ENCODE data around the gene MTA3.
"Not testable (repeated sequence)": the region's sequence is repeated elsewhere in the genome, so short reads cannot be mapped to it uniquely, and the experiment has no call there.

The MTA3 gene

DNA sequence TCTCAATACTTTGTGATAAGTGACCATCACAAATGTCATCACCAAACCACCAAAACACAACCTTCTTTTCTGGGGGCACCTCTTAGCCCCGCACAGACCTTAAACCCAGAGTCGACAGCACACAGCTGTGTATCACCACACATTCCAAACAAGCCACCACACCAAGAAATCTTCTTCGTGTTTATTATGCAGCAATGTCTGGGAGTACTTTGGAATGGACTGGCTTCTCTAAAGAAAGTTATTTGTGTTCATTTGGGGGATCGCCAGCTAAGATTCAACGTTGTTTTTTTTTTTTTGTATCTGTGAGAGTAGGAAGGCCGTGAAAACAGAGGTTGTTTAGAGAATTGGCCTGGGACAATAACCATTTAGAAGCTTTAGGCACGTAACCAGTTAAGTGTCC lies 1.1 kb upstream of the MTA3 start:
- DNase-seq (ENCODE audit: low read depth): no peak

DNA sequence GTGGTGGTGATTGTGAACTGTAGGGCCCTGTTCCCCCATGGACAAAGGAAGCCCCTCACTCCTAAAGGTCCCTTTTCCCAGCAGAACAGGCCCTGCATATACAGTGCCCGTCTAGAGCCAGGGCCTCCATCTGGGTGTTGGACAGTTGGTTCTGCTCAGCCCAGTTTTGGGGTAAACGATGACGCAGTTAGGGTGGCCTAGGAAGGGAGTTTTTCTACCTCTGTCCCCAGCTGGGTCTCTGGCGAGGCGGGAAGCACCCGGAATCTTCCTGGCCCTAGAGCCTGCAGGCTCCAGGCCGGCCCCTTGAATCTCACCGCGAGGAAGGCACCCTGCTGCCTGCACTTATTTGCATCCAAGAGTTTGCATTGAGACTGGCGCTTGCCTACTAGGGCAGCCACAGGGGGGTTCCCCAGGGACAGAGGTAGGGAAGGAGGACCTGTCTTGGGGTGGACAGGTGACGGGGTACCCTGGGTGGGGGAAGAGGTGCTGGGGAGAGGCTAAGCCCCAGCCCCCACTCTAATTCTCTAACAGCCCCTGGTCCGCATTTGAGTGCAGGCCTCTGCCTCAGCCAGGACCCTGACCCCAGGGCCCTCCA lies 529 bp upstream of the MTA3 start:
- DNase-seq (ENCODE audit: low read depth): no peak

DNA sequence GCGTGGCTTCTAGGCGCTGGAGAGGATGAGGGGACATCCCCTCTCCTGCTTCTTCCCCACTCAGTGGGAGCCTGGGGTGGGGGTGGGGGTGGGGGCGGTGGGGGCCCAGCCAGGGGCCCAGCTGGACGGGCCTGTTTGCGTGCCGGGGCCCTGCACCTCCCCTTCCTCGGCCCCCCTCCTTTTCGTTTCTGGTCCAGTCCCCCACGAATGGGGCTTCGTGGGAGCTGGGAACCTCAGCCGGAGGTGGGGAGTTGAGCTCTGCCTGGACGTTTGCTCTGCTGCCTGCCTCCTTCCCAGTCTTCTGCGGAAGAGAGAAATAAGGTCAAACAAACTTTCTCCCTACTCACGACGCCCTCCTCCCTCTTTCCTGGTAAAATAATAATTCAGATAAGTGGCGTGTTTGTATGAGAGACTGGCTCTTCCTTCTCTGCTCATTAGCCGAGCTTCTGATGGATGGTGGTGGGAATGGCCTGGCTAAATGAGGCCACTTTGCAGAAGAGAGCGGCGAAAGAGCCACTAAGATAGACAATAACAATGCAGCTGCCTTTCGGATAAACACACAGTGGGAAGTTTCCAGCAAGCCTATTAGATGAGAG lies 782 bp downstream of the MTA3 start:
- DNase-seq (ENCODE audit: low read depth): no peak

DNA sequence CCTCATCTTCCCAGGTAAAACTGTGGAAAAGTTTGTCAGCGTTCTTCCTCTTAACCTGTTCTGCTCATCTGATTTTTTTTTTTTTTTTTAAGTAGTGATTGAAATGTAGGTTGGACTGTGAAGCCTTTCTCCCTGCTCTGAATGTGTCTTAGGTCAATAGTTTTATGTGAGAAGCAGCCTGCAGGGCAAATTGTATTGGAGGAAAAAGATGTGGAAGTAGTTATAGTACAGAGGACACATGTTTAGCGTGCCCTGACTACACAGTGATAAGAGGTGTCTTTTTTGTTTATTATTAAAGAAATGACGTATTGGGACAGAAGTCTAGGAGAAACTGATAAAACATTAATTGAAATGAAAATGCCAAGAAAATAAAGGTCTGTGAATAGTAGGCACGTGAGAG lies 1.5 kb downstream of the MTA3 start:
- DNase-seq (ENCODE audit: low read depth): no peak

DNA sequence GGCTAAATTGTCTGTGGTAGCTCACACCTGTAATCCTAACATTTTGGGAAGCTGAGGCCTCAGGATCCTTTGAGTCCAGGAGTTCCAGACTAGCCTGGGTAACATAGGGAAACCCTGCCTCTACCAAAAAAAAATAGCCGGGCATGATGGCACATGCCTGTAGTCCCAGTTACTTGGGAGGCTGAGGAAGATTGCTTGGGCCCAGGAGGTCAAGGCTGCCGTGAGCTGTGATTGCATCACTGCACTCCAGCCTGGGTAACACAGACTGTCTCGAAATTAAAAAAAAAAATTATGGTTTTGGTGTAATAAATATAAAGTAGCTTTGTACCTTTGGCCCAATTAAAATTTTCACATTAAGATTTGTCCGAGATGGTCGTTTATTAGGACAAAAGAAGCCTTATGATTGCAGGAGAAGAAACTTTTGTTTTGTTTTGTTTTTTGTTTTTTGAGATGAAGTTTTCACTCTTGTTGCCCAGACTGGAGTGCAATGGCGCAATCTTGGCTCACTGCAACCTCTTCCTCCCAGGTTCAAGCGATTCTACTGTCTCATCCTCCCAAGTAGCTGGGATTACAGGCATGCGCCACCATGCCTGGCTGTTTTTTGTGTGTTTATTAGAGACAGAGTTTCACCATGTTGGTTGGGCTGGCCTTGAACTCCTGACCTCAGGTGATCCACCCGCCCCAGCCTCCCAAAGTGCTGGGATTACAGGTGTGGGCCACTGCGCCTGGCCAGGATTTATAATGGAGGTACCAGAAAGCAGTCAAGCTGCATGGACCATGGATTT lies 4.1 kb downstream of the MTA3 start:
- DNase-seq (ENCODE audit: low read depth): no peak

DNA sequence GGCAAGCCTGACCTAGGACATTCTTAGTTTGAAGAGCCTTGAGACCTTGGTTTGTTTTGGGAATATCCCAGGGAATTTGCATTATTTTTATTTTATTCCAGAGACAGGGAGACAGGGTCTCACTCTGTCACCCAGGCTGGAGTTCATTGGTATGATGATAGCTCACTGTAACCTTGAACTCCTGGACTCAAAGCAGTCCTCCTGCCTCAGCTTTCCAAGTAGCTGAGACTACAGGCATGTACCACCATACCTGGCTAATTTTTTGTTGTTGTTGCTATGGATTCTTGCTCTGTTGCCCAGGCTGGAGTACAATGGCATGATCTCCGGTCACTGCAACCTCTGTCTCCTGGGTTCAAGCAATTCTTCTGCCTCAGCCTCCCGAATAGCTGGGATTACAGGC lies 4.8 kb downstream of the MTA3 start:
- no peak for DNase-seq (ENCODE audit: low read depth)

DNA sequence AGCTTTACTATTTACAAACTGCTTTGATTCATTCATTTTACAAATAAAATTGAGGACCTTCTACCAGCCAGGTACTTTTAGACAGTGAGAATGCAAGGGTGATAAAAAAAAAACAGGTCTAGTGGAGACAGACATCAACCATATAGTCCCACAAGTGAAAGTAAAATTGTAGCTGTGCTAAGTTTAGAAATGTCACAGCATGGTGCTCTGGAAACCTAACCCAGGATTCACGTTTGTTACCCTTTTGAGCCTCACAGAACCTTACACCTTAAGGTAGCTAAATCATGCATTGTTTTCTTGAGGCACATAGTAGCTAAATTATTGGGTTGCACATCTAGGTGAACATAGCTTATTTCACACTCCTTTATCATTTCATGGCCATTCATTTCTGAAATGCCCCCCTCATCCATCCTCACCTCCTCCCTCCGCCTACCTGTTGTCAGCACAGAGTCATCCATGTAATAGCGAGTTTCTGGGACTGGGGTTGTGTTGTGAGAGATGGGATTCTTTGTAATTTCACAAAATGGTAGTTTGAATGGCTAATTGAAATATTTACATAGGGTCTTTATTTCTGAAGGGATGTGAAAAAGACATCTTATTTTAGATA lies 7.1 kb downstream of the MTA3 start:
- no peak for DNase-seq (ENCODE audit: low read depth)

DNA sequence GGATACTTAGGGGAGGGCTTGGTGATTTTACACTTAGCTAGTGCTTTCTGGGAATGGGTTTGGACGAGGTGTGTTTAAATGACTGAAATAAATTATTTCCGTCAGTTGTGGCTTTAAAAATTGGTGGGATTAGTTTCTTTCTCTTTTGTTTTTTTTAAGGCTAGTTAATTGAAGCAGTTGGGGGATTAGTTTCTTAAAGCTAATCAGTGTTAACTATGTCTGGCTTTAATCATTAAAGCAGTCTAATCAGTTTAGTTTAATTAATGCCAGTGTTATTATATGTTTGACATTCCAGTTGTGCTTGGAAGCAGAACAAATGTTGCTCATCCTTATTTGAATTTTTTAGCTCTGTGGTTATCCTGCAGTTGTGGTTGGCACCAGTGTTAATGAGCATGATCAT lies 10.2 kb downstream of the MTA3 start:
- DNase-seq (ENCODE audit: low read depth): no peak

DNA sequence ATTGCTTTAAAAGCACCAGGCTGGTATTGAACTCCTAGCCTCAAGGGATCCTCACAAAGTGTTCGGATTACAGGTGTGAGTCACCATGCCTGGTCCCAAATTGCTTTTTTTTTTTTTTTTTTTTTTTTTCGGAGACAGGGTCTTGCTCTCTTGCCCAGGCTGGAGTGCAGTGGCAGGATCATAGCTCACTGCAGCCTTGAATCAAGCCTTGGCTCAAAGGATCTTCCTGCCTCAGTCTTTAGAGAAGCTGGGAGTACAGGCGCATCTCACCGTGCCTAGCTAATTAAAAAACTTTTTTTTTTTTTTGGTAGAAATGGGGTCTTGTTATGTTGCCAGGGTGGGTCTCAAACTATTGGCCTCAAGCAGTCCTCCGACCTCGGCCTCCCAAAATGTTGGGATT lies 12.8 kb downstream of the MTA3 start:
- DNase-seq (ENCODE audit: low read depth): no peak

DNA sequence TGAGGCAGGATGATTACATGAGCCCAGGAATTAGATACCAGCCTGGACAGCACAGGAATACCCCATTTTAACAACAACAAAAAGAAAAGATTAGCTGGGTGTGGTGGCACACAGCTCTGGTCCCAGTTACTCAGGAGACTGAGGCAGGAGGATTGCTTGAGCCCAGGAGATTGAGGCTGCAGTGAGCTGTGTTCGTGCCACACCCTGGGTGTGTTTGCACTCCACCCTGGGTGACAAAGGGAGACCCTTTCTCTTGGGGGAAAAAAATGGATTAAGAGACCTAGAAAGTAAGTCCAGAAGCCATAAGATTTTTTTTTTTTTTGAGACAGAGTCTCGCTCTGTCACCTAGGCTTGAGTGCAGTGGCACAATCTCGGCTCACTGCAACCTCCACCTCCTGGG lies 16.2 kb downstream of the MTA3 start:
- not testable (repeated sequence) for DNase-seq (ENCODE audit: low read depth)

DNA sequence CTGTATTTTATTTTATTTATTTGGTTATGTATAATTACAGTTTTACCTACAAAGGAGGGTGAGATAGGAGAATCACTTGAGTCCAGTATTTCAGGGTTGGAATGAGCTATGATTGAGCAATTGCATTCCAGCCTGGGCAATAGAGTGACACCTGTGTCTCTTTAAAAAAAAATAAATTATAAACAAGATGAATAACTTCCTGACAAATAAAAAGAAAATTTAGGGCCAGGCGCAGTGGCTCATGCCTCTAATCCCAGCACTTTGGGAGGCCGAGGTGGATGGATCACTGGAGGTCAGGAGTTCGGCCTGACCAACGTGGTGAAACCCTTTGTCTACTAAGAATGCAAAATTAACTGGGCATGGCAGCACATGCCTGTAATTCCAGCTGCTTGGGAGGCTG lies 17.3 kb downstream of the MTA3 start:
- DNase-seq (ENCODE audit: low read depth): no peak

DNA sequence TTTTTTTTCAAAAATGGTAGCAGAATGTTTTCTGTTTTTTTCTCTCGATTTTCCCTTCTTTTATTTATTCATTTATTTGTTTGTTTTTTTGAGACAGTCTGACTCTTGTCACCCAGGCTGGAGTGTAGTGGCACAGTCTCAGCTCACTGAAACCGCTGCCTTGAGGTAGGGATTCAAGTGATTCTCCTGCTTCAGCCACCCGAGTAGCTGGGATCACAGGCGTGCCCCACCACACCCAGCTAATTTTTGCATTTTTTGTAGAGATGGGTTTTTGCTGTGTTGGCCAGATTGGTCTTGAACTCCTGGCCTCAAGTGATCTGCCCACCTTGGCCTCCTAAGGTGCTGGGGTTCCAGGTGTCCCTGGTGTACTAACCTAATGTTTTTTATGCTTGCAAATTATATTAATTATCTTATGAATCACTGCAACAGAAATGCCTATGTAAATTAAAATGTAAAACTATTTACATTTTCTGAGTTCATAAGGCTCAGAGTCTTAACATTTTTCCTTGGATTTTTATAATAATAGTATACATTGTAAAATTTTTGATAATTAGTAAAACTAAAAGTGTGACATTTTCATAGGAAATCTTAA lies 19.2 kb downstream of the MTA3 start:
- DNase-seq (ENCODE audit: low read depth): no peak

DNA sequence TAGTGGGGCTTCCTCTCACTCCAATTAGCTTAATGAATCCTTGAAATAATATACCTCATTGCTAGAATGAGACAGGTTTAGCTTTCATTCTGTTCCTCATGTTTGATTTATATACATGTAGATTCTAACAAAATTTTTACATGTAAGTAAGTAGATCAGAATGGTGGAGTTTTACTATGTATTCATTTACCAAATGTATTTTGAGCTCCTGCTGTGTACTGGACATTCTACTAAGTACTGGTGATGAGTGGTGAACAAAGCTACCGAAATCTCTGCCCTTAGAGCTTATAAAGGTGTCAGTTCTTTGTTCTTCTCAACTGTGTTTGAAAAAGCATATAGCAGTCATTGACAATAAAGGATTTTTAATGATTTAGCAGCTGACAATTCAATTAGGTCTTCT lies 19.7 kb downstream of the MTA3 start:
- no peak for DNase-seq (ENCODE audit: low read depth)

DNA sequence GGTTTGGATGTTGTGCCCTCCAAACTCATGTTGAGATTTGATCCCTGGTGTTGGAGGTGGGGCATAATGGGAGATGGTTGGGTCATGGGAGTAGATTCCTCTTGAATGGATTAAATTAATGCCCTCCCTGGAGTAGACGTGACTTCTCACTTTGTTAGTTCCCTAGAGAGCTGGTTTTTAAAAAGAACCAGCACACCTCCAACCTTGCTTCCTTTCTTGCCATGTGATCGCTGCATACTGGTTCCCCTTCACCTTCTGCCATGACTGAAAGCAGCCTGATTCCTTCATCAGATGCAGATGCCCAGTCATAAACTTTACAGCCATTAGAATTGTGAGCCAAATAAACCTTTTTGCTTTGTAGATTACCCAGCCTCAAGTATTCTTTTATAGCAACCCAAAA lies 21.7 kb downstream of the MTA3 start:
- DNase-seq (ENCODE audit: low read depth): no peak

DNA sequence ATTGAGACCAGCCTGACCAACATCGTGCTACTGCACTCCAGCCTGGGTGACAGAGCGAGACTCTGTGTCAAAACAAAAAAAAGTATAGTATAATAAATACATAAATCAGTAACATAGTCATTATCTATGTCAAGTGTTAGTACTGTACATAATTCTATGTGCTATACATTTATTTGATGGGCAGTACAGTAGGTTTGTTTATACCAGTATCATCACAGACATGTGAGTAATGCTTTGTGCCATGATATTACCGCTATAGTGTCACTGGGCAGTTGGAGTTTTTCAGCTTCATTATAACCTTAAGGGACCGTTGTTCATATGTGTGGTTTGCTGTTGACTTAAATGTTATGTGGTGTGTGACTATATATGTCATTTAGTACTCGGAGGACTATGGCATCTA lies 24.9 kb downstream of the MTA3 start:
- no peak for DNase-seq (ENCODE audit: low read depth)

DNA sequence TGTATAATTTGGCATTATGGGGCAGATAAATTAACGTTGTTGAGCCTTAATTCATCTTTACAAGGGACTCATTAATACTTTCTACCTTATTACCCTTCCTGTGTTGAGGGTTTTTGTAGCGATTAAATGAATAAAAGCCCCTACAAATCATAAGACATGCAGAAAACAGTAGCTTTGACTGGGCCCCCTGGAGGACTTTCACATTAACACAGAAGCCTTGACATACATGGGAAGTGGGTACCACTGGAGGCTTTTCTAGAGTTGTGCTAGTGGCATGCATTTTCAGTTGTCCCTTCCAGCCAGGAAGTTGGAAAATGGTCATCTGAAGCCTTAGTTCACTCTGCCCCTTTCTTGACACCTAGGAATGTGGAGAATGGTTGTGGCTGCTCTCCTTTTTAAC lies 30.2 kb downstream of the MTA3 start:
- DNase-seq (ENCODE audit: low read depth): no peak

DNA sequence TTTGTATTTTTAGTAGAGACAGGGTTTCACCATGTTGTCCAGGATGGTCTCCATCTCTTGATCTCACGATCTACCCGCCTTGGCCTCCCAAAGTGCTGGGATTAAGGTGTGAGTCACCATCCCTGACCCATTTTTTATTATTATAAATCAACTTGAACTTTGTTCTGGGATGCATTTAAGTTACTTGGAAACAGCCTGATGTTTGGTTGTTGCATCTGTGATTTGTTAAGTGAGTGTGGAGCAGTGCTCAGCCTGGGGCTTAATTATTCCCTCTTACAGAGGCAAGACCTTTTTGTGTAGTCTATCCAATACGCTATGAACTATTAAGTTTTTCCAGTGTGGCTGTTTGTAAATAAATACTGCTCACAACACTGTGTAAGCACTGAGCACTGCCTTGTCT lies 32.6 kb downstream of the MTA3 start:
- DNase-seq (ENCODE audit: low read depth): no peak

DNA sequence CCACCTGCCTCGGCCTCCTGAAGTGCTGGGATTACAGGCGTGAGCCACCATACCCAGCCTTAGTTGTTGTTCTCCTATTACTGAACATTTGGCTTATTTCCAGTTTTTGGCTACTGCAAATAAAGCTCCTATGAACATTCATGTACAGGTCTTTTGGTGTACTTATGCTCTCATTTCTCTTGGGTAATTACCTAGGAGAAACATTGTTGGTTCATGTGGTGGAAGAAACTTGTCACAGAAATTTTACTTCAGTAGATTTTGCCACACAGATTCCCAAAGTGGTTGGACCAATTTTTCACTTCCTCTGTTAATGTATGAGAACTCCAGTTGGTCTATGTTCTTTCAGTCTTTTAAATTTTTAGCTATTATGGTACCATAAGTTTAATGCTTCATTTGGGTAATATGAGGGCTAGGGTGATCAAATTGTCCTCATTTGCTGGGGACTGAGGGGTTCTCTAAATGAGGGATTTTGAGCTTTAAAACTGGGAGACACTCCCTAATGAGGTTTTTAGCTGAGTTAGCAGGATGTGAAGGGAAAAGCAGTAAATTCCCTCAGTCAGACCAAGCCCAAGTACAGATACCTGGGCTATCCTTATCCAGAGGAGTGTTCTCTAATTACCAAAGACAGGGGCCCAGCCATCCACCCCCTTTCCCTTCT lies 33.9 kb downstream of the MTA3 start:
- no peak for DNase-seq (ENCODE audit: low read depth)

DNA sequence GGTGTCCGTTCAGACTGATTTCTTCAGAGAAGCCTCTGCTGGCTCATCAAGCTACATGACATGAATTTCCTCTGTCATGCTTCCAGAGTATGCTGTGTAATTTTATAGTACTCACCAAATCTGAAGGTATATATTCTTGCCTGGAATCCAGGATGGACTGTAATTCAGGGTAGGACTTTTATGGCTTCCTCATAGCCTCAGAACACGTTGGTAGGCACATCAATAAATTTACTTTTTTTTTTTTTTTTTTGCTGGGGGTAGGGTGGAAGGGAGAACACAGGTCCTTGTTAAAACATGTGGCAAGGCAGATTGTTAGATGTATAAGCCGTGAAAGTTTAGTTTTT lies 34.4 kb downstream of the MTA3 start:
- no peak for DNase-seq (ENCODE audit: low read depth)

DNA sequence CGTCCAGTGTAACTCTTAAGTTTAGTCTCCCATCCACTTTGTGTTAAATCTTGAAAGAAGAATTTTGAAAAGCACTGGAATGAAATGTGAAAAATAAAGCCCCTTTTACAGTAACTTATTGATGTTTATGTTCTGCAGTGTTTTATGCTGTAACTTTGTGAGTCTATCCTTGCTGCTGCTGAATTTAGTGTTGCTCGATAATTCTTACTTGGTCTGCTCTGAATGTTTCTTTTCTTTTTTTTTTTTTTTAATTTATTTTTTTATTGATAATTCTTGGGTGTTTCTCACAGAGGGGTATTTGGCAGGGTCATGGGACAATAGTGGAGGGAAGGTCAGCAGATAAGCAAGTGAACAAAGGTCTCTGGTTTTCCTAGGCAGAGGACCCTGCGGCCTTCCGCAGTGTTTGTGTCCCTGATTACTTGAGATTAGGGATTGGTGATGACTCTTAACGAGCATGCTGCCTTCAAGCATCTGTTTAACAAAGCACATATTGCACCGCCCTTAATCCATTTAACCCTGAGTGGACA lies 36.0 kb downstream of the MTA3 start:
- DNase-seq (ENCODE audit: low read depth): not testable (repeated sequence)

DNA sequence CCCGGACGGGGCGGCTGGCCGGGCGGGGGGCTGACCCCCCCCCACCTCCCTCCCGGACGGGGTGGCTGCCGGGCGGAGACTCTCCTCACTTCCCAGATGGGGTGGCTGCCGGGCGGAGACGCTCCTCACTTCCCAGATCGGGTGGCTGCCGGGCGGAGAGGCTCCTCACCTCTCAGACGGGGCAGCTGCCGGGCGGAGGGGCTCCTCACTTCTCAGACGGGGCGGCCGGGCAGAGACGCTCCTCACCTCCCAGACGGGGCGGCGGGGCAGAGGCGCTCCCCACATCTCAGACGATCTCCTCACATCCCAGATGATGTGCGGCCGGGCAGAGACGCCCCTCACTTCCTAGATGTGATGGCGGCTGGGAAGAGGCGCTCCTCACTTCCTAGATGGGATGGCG lies 37.7 kb downstream of the MTA3 start:
- not testable (repeated sequence) for DNase-seq (ENCODE audit: low read depth)

DNA sequence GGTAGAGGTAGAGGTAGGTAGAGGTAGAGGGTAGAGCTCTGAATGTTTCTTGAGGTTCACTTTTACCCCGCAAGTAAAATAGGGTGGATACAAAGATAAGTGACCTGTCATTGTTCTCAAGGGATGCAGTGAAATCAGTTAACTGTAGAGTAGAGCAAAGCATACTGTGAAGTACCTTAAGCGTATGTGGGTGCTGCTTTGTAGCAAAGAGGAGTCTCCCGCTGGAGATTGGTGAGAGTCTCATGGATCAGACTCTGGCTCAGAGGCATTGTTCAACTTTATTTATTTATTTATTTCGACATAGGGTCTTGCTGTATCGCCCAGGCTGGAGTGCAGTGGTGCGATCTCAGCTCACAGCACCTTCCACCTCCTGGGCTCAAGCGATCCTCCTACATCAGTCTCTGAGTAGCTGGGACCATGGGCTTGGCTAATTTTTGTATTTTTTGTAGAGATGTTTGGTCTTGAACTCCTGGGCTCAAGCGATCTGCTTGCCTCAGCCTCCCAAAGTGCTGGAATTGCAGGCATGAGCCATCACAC lies 38.7 kb downstream of the MTA3 start:
- DNase-seq (ENCODE audit: low read depth): no peak

Measured in stimulated activated CD8-positive, alpha-beta memory T cell treated with anti-CD3 and anti-CD28 coated beads, Interleukin-12 subunit alpha, Interleukin-12 subunit beta, amount 100 ng/mL, for 1 hour (primary cell).